K562 (cell line): Measurements from ENCODE around the gene CUX1. TPM values are rescaled to one million over a fixed set of nuclear protein-coding genes. Genes with fewer than 3 reads are reported as not detected.

Experiments used
- HOXB6 ChIP-seq: fragments of 250-450 bp; sonication (Bioruptor Pico); IDR thresholded peaks from 2 replicates; pipeline ENCODE4 v1.5.1; 2022; ENCODE audit warnings: mild to moderate bottlenecking, borderline replicate concordance
- L3MBTL2 ChIP-seq: fragments of 450-650 bp; IDR thresholded peaks from 2 replicates; pipeline ENCODE4 v1.6.1; 2016; ENCODE audit warnings: mild to moderate bottlenecking, moderate library complexity
- MAZ ChIP-seq, 2 experiments: fragments of 450-650 bp in 1 of 2; sonication (generic) in 1 of 2; formaldehyde crosslinking; IDR thresholded peaks in 1 of 2; conservative IDR thresholded peaks in 1 of 2; 2 replicates each; pipeline versions ENCODE4 v1.4.0 to v1.5.0; 2020; ENCODE audit warnings: mild to moderate bottlenecking in 1 of 2, missing genetic modification reagents in 1 of 2
- POLR2H ChIP-seq: IDR thresholded peaks from 2 replicates; pipeline ENCODE4 v1.6.1; 2016; ENCODE audit warnings: missing genetic modification characterization, low read depth, mild to moderate bottlenecking, control low read depth, missing compliant biosample characterization, moderate library complexity
- SAP30 ChIP-seq: fragments of 200-600 bp; sonication (generic); IDR thresholded peaks from 2 replicates; pipeline ENCODE4 v1.6.1; 2012; ENCODE audit warnings: borderline replicate concordance, low read depth, mild to moderate bottlenecking, moderate library complexity, low read length, control low read depth, inconsistent platforms; ENCODE audit not compliant: insufficient read depth, poor library complexity, severe bottlenecking
- TCF15 ChIP-seq: fragments of 250-450 bp; sonication (Bioruptor Pico); IDR thresholded peaks from 2 replicates; pipeline ENCODE4 v1.8.0; 2022; ENCODE audit warnings: moderate library complexity, mild to moderate bottlenecking, inconsistent platforms
- ZBTB49 ChIP-seq: sonication (generic); formaldehyde crosslinking; IDR thresholded peaks from 2 replicates; pipeline ENCODE4 v1.8.0; 2022; ENCODE audit warnings: missing genetic modification reagents, mild to moderate bottlenecking, borderline replicate concordance
- ZFP30 ChIP-seq: fragments of 250-450 bp; sonication (Bioruptor Pico); IDR thresholded peaks from 2 replicates; pipeline ENCODE4 v1.8.0; 2022; ENCODE audit warnings: moderate library complexity, mild to moderate bottlenecking, inconsistent platforms, borderline replicate concordance
- ZFP36 ChIP-seq: fragments of 150-350 bp; IDR thresholded peaks from 2 replicates; pipeline ENCODE4 v1.6.1; 2018; ENCODE audit warnings: low read length, low read depth; ENCODE audit not compliant: partially characterized antibody
- ZNF253 ChIP-seq: fragments of 250-450 bp; sonication (Bioruptor Pico); conservative IDR thresholded peaks from 2 replicates; pipeline ENCODE4 v1.6.1; 2021; ENCODE audit warnings: mild to moderate bottlenecking
- ZNF354B ChIP-seq: fragments of 250-450 bp; sonication (Bioruptor Pico); IDR thresholded peaks from 2 replicates; pipeline ENCODE4 v1.4.0; 2020
- polyA plus RNA-seq, 8 experiments: library from polyadenylated mRNA; depleted of rRNA in 4 of 8; stranded (reverse) in 5 of 8; unstranded in 3 of 8; fragments of >200 nt; fragmentation: Nextera tagmentation in 2 of 8; fragmentation: Illumina TruSeq in 1 of 8; extraction: Ambion mirVana in 2 of 8; extraction: Trizol in 1 of 8; gene quantifications; 2 replicates each; pipeline versions ENCODE4 v1.2.1 to v1.2.3, GENCODE V29; 2011 to 2014; ENCODE audit warnings: inconsistent platforms in 1 of 8, missing spikeins in 1 of 8
- total RNA-seq, 7 experiments: library from RNA; depleted of rRNA in 6 of 7; stranded (reverse); fragments of >200 nt in 6 of 7; fragmentation: Illumina TruSeq in 2 of 7; extraction: Trizol in 2 of 7; gene quantifications; 2 replicates each; pipeline versions ENCODE4 v1.2.1 to v1.2.3, GENCODE V29; 2011 to 2021; ENCODE audit warnings: low replicate concordance in 1 of 7
- TF ChIP-seq, protein P1 (sequence below): fragments of 200-600 bp; sonication (generic); IDR thresholded peaks from one replicate; pipeline ENCODE4 v1.6.1; 2012; ENCODE audit warnings: mild to moderate bottlenecking, low read depth, low read length, inconsistent platforms

The CUX1 gene
- total and polyA plus RNA-seq, 9 of the 15 experiments (the other 6 are each of a cell fraction or from before 2014, with no cell fraction given), result 3.6 to 55.3 (median 25.2) TPM

GRCh38 chr7:101902680-101903514 lies 85.5 kb downstream of the CUX1 start (continued):
- TF ChIP-seq, protein P1, sequence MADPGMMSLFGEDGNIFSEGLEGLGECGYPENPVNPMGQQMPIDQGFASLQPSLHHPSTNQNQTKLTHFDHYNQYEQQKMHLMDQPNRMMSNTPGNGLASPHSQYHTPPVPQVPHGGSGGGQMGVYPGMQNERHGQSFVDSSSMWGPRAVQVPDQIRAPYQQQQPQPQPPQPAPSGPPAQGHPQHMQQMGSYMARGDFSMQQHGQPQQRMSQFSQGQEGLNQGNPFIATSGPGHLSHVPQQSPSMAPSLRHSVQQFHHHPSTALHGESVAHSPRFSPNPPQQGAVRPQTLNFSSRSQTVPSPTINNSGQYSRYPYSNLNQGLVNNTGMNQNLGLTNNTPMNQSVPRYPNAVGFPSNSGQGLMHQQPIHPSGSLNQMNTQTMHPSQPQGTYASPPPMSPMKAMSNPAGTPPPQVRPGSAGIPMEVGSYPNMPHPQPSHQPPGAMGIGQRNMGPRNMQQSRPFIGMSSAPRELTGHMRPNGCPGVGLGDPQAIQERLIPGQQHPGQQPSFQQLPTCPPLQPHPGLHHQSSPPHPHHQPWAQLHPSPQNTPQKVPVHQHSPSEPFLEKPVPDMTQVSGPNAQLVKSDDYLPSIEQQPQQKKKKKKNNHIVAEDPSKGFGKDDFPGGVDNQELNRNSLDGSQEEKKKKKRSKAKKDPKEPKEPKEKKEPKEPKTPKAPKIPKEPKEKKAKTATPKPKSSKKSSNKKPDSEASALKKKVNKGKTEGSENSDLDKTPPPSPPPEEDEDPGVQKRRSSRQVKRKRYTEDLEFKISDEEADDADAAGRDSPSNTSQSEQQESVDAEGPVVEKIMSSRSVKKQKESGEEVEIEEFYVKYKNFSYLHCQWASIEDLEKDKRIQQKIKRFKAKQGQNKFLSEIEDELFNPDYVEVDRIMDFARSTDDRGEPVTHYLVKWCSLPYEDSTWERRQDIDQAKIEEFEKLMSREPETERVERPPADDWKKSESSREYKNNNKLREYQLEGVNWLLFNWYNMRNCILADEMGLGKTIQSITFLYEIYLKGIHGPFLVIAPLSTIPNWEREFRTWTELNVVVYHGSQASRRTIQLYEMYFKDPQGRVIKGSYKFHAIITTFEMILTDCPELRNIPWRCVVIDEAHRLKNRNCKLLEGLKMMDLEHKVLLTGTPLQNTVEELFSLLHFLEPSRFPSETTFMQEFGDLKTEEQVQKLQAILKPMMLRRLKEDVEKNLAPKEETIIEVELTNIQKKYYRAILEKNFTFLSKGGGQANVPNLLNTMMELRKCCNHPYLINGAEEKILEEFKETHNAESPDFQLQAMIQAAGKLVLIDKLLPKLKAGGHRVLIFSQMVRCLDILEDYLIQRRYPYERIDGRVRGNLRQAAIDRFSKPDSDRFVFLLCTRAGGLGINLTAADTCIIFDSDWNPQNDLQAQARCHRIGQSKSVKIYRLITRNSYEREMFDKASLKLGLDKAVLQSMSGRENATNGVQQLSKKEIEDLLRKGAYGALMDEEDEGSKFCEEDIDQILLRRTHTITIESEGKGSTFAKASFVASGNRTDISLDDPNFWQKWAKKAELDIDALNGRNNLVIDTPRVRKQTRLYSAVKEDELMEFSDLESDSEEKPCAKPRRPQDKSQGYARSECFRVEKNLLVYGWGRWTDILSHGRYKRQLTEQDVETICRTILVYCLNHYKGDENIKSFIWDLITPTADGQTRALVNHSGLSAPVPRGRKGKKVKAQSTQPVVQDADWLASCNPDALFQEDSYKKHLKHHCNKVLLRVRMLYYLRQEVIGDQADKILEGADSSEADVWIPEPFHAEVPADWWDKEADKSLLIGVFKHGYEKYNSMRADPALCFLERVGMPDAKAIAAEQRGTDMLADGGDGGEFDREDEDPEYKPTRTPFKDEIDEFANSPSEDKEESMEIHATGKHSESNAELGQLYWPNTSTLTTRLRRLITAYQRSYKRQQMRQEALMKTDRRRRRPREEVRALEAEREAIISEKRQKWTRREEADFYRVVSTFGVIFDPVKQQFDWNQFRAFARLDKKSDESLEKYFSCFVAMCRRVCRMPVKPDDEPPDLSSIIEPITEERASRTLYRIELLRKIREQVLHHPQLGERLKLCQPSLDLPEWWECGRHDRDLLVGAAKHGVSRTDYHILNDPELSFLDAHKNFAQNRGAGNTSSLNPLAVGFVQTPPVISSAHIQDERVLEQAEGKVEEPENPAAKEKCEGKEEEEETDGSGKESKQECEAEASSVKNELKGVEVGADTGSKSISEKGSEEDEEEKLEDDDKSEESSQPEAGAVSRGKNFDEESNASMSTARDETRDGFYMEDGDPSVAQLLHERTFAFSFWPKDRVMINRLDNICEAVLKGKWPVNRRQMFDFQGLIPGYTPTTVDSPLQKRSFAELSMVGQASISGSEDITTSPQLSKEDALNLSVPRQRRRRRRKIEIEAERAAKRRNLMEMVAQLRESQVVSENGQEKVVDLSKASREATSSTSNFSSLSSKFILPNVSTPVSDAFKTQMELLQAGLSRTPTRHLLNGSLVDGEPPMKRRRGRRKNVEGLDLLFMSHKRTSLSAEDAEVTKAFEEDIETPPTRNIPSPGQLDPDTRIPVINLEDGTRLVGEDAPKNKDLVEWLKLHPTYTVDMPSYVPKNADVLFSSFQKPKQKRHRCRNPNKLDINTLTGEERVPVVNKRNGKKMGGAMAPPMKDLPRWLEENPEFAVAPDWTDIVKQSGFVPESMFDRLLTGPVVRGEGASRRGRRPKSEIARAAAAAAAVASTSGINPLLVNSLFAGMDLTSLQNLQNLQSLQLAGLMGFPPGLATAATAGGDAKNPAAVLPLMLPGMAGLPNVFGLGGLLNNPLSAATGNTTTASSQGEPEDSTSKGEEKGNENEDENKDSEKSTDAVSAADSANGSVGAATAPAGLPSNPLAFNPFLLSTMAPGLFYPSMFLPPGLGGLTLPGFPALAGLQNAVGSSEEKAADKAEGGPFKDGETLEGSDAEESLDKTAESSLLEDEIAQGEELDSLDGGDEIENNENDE, result no peak
- TF ChIP-seq ZFP30 (CRISPR knock-in tag) (no peak), ZNF253 (CRISPR knock-in tag) (no peak), MAZ (CRISPR knock-in tag; conservative IDR thresholded peaks at IDR 0.05 in 1 of 2, IDR thresholded peaks at IDR 0.05 in 1 of 2) (peak in 1 of 2 experiments; percentile 73), POLR2H (no peak), SAP30 (peak; percentile 12), HOXB6 (no peak), ZFP36 (no peak), ZBTB49 (CRISPR knock-in tag) (no peak), ZNF354B (no peak), L3MBTL2 (peak; percentile 75), TCF15 (no peak)
